ENCODE data around the gene UHRF2. TPM values are rescaled to one million over a fixed set of nuclear protein-coding genes. Genes with fewer than 3 reads are reported as not detected.

UHRF2 gene
- total and polyA plus RNA-seq, 9 donors = 27.2 to 63.3 (median 46.3) TPM

GRCh38 chr9:6553866-6554265 lies 140.9 kb downstream of the UHRF2 start:
- Histone ChIP-seq H3K9me3 (no peaks in the 10 kb centered on the region), H3K4me3 (no peak overlapping the region), H3K27ac (no peak overlapping the region), H3K27me3 (no peaks in the 10 kb centered on the region), H3K4me1 (ENCODE audit: insufficient read depth) (peaks cover 6% of the 10 kb centered on the region), H3K36me3 (no peaks in the 10 kb centered on the region)
- 79 to 91% (median 90%) methylated on average over 1 of the region's 1 CpG for WGBS, 3 donors
- no peak for DNase-seq
- TF ChIP-seq POLR2A (IDR thresholded peaks at IDR 0.05) (no peak), CTCF (IDR thresholded peaks at IDR 0.05) (no peak), EP300 (IDR thresholded peaks at IDR 0.05) (no peak)
- intact Hi-C loops (cut with DNase I) = no loop called here

Small RNAs within 50 kb of the gene (small RNA-seq; reads per million reads assigned to genes)
- gene RN7SL25P = not detected

Other genes starting within 250 kb of the UHRF2 start
- 10 to 100 TPM in 4 of 7 donors, 1 to 10 TPM in 3; 3.1 to 14.7 (median 11.8) TPM for gene IL33, start 197.4 kb upstream of the UHRF2 start, total RNA-seq
- 10 to 100 TPM in 1 of 2 donors, 1 to 10 TPM in 1; 9.1 to 31.4 TPM for gene IL33, start 197.4 kb upstream of the UHRF2 start, polyA plus RNA-seq
- gene TPD52L3, start 84.8 kb upstream of the UHRF2 start, total RNA-seq = not detected
- gene TPD52L3, start 84.8 kb upstream of the UHRF2 start, polyA plus RNA-seq = not detected
- gene GLDC, start 232.5 kb downstream of the UHRF2 start, total RNA-seq = 1 to 10 TPM in 2 of 7 donors, under 1 TPM in 3, not detected in 2; 0.52 to 4.3 (median 0.79) TPM
- gene GLDC, start 232.5 kb downstream of the UHRF2 start, polyA plus RNA-seq = under 1 TPM; 0.07 to 0.53 TPM

Measured in ovary (tissue), 9 donors.